H9 (cell line): ENCODE data around the gene SCRN2. TPM values are rescaled to one million over a fixed set of nuclear protein-coding genes. Genes with fewer than 3 reads are reported as not detected.

ENCODE experiments used
- DNase-seq: peaks from one replicate; pipeline ENCODE4 v3.0.0-alpha.2; 2017
- H2AFZ ChIP-seq: one replicate; pipeline ENCODE4 v1.6.1; 2013; ENCODE audit warnings: mild to moderate bottlenecking, low read length, control low read depth, moderate library complexity
- H2AK5ac ChIP-seq: 2 replicates; pipeline ENCODE4 v1.6.1; 2013; ENCODE audit warnings: low read length, control low read depth, mixed read lengths; ENCODE audit not compliant: insufficient read length
- H2BK120ac ChIP-seq: one replicate; pipeline ENCODE4 v1.6.1; 2013; ENCODE audit warnings: low read depth, mild to moderate bottlenecking, low read length, control low read depth, inconsistent platforms; ENCODE audit not compliant: poor library complexity, severe bottlenecking
- H2BK12ac ChIP-seq: 2 replicates; pipeline ENCODE4 v1.6.1; 2013; ENCODE audit warnings: low read length, control low read depth, mixed read lengths, low read depth; ENCODE audit not compliant: insufficient read length
- H2BK15ac ChIP-seq: 2 replicates; pipeline ENCODE4 v1.6.1; 2013; ENCODE audit warnings: low read depth, low read length, control low read depth
- H2BK20ac ChIP-seq: one replicate; pipeline ENCODE4 v1.6.1; 2013; ENCODE audit warnings: low read depth, mild to moderate bottlenecking, low read length, control low read depth, inconsistent platforms; ENCODE audit not compliant: poor library complexity, severe bottlenecking
- H2BK5ac ChIP-seq: 2 replicates; pipeline ENCODE4 v1.6.1; 2013; ENCODE audit warnings: low read length, control low read depth, mixed read lengths; ENCODE audit not compliant: insufficient read length
- H3K14ac ChIP-seq: 2 replicates; pipeline ENCODE4 v1.6.1; 2013; ENCODE audit warnings: low read length, control low read depth; ENCODE audit not compliant: insufficient read depth
- H3K18ac ChIP-seq: 2 replicates; pipeline ENCODE4 v1.6.1; 2013; ENCODE audit warnings: low read depth, mild to moderate bottlenecking, mixed read lengths, low read length, control low read depth; ENCODE audit not compliant: insufficient read length
- H3K23ac ChIP-seq: 2 replicates; pipeline ENCODE4 v1.6.1; 2013; ENCODE audit warnings: low read length, control low read depth, mixed read lengths, low read depth; ENCODE audit not compliant: insufficient read length
- H3K23me2 ChIP-seq: 2 replicates; pipeline ENCODE4 v1.6.1; 2013; ENCODE audit warnings: low read depth, mild to moderate bottlenecking, mixed read lengths, low read length, control low read depth; ENCODE audit not compliant: insufficient read length, poor library complexity, severe bottlenecking
- H3K27ac ChIP-seq: 2 replicates; pipeline ENCODE4 v1.5.1; 2013; ENCODE audit warnings: low read length, control low read depth, mixed read lengths, low read depth; ENCODE audit not compliant: insufficient read length
- H3K27me3 ChIP-seq: 2 replicates; pipeline ENCODE4 v1.6.1; 2013; ENCODE audit warnings: low read length, control low read depth, inconsistent platforms; ENCODE audit not compliant: insufficient read depth
- H3K4ac ChIP-seq: 2 replicates; pipeline ENCODE4 v1.6.1; 2013; ENCODE audit warnings: low read depth, mild to moderate bottlenecking, control low read depth, inconsistent platforms, low read length, moderate library complexity
- H3K4me1 ChIP-seq: 2 replicates; pipeline ENCODE4 v1.6.1; 2013; ENCODE audit warnings: low read length, control low read depth, inconsistent platforms; ENCODE audit not compliant: insufficient read depth
- H3K4me2 ChIP-seq: 2 replicates; pipeline ENCODE4 v1.6.1; 2013; ENCODE audit warnings: low read length, control low read depth, mixed read lengths; ENCODE audit not compliant: insufficient read length, insufficient read depth
- H3K56ac ChIP-seq: 2 replicates; pipeline ENCODE4 v1.6.1; 2013; ENCODE audit warnings: low read depth, mild to moderate bottlenecking, mixed read lengths, low read length, control low read depth; ENCODE audit not compliant: insufficient read length
- H3K79me1 ChIP-seq: 2 replicates; pipeline ENCODE4 v1.6.1; 2013; ENCODE audit warnings: low read depth, mild to moderate bottlenecking, moderate library complexity, low read length, control low read depth, inconsistent platforms; ENCODE audit not compliant: insufficient read depth, poor library complexity, severe bottlenecking
- H3K79me2 ChIP-seq: 2 replicates; pipeline ENCODE4 v1.6.1; 2013; ENCODE audit warnings: low read length, control low read depth, inconsistent platforms; ENCODE audit not compliant: insufficient read depth
- H3K9ac ChIP-seq: 2 replicates; pipeline ENCODE4 v1.6.1; 2013; ENCODE audit warnings: low read length, control low read depth, mixed read lengths; ENCODE audit not compliant: insufficient read length; ENCODE audit errors: extremely low read depth
- H3K9me3 ChIP-seq: one replicate; pipeline ENCODE4 v1.6.1; 2013; ENCODE audit warnings: low read depth, low read length, inconsistent platforms; ENCODE audit not compliant: control insufficient read depth
- H3T11ph ChIP-seq: one replicate; pipeline ENCODE4 v1.6.1; 2013; ENCODE audit warnings: mild to moderate bottlenecking, low read length, control low read depth, inconsistent platforms
- H4K20me1 ChIP-seq: one replicate; pipeline ENCODE4 v1.6.1; 2013; ENCODE audit not compliant: control insufficient read depth, insufficient read length, insufficient read depth
- H4K5ac ChIP-seq: 2 replicates; pipeline ENCODE4 v1.6.1; 2013; ENCODE audit warnings: low read depth, mild to moderate bottlenecking, mixed read lengths, low read length, control low read depth; ENCODE audit not compliant: insufficient read length
- H4K8ac ChIP-seq: replicated peaks from 2 replicates; pipeline ENCODE4 v1.6.1; 2013; ENCODE audit warnings: low read length, control low read depth, mixed read lengths, low read depth; ENCODE audit not compliant: insufficient read length
- H4K91ac ChIP-seq: 2 replicates; pipeline ENCODE4 v1.6.1; 2013; ENCODE audit warnings: low read depth, mild to moderate bottlenecking, moderate library complexity, mixed read lengths, low read length, control low read depth; ENCODE audit not compliant: insufficient read length
- H3K27ac Mint-ChIP-seq, 3 experiments: 2 replicates in 2 of 3; 3 replicates in 1 of 3; pipeline ENCODE4 v1.8.0; 2020 to 2021; ENCODE audit warnings: mixed read lengths in 3 of 3, mild to moderate bottlenecking in 1 of 3, moderate library complexity in 1 of 3
- H3K27me3 Mint-ChIP-seq: 2 replicates; pipeline ENCODE4 v1.8.0; 2021; ENCODE audit warnings: low read depth, mild to moderate bottlenecking, moderate library complexity, mixed read lengths
- H3K36me3 Mint-ChIP-seq, 3 experiments: 2 replicates in 2 of 3; 3 replicates in 1 of 3; pipeline ENCODE4 v1.8.0; 2020 to 2021; ENCODE audit warnings: low read depth in 3 of 3, mixed read lengths in 3 of 3; ENCODE audit not compliant: insufficient read depth in 1 of 3
- H3K4me1 Mint-ChIP-seq, 2 experiments: 2 replicates each; pipeline ENCODE4 v1.8.0; 2020; ENCODE audit warnings: mixed read lengths in 2 of 2
- H3K4me3 Mint-ChIP-seq, 2 experiments: 2 replicates in 1 of 2; 3 replicates in 1 of 2; pipeline ENCODE4 v1.8.0; 2020 to 2021; ENCODE audit warnings: mild to moderate bottlenecking in 2 of 2, mixed read lengths in 2 of 2, moderate library complexity in 1 of 2
- H3K9me3 Mint-ChIP-seq, 2 experiments: 2 replicates in 1 of 2; 3 replicates in 1 of 2; pipeline ENCODE4 v1.8.0; 2020; ENCODE audit warnings: mild to moderate bottlenecking in 2 of 2, mixed read lengths in 2 of 2, moderate library complexity in 1 of 2
- WGBS: extraction: QIAGEN DNeasy Blood & Tissue Kit; methylation state at CpG from one replicate; pipeline ENCODE4 v1.1.7; 2013; ENCODE audit warnings: missing lambda C conversion rate, low lambda C conversion rate, mixed read lengths; ENCODE audit not compliant: insufficient read length; ENCODE audit errors: extremely low coverage; 5-methylcytosine and 5-hydroxymethylcytosine counted together
- total RNA-seq: library from RNA; stranded (reverse); gene quantifications from 2 replicates; pipeline ENCODE4 v1.2.1, GENCODE V29; 2021
- TF ChIP-seq, protein P1 (sequence below): fragments of 200-600 bp; sonication (generic); conservative IDR thresholded peaks from 3 replicates; pipeline ENCODE4 v1.8.0; 2021; ENCODE audit warnings: antibody characterized with exemption, mild to moderate bottlenecking

The SCRN2 gene
- total RNA-seq, 1 experiment from 2014 or later: 34.0 TPM

DNA sequence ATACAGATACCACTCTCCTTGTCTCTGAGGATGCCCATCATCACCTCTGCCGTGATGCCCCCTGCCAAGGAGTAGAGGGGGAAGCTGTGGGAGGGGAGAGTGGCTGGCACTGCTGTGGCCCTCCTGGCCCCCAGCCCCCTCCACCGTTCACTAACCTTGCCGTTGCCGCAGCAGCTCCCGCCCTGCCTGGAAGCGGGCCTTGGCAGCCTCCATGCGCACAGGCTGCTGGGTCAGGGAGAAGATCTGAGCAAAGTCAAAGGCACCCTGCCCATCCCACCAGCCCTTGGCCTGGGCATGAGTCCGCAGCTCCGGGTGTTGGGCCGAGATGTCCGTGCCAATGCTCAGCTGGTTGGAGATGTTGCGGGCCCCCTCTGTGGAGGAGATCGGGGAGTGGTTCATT is 2.4 kb downstream of the SCRN2 start:
- Mint-ChIP-seq H3K27me3 (peaks cover 4% of the 10 kb centered on the region), H3K9me3 (no peaks in the 10 kb centered on the region; a peak in 1 of 5 replicates), H3K4me3 (no peak overlapping the region), H3K27ac (no peak overlapping the region), H3K36me3 (peaks cover 0 to 20% (median 13%) of the 10 kb centered on the region in 3 experiments; a peak in 6 of 7 replicates), H3K4me1 (peaks cover 17 to 23% of the 10 kb centered on the region in 2 experiments)
- no peak overlapping the region for H2BK120ac ChIP-seq
- DNase-seq: no peak
- no peak overlapping the region for H2AFZ ChIP-seq
- H3T11ph ChIP-seq: no peak overlapping the region
- no peak overlapping the region for H2BK15ac ChIP-seq
- H3K9ac ChIP-seq: no peak overlapping the region
- H2BK20ac ChIP-seq: no peak overlapping the region
- H2AK5ac ChIP-seq: no peak overlapping the region
- H3K27me3 ChIP-seq: no peaks in the 10 kb centered on the region
- no peak overlapping the region for H4K91ac ChIP-seq
- no peak overlapping the region for H3K56ac ChIP-seq
- no peak overlapping the region for H3K4me2 ChIP-seq
- H3K14ac ChIP-seq: no peak overlapping the region
- no peaks in the 10 kb centered on the region for H4K20me1 ChIP-seq
- TF ChIP-seq, protein P1, sequence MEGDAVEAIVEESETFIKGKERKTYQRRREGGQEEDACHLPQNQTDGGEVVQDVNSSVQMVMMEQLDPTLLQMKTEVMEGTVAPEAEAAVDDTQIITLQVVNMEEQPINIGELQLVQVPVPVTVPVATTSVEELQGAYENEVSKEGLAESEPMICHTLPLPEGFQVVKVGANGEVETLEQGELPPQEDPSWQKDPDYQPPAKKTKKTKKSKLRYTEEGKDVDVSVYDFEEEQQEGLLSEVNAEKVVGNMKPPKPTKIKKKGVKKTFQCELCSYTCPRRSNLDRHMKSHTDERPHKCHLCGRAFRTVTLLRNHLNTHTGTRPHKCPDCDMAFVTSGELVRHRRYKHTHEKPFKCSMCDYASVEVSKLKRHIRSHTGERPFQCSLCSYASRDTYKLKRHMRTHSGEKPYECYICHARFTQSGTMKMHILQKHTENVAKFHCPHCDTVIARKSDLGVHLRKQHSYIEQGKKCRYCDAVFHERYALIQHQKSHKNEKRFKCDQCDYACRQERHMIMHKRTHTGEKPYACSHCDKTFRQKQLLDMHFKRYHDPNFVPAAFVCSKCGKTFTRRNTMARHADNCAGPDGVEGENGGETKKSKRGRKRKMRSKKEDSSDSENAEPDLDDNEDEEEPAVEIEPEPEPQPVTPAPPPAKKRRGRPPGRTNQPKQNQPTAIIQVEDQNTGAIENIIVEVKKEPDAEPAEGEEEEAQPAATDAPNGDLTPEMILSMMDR: no peak
- H3K4me1 ChIP-seq: no peaks in the 10 kb centered on the region; the same call in 1 of the 2 replicates
- no peak overlapping the region for H3K23ac ChIP-seq
- WGBS: no CpG with 5 or more reads among the region's 13 CpGs
- H3K18ac ChIP-seq: no peak overlapping the region
- no peaks in the 10 kb centered on the region for H3K9me3 ChIP-seq
- no peak overlapping the region for H2BK5ac ChIP-seq
- no peak overlapping the region for H3K27ac ChIP-seq
- H4K8ac ChIP-seq: no peak overlapping the region
- H2BK12ac ChIP-seq: no peak overlapping the region
- no peaks in the 10 kb centered on the region; the same call in 1 of the 2 replicates for H3K79me2 ChIP-seq
- H3K4ac ChIP-seq: no peak overlapping the region
- H3K23me2 ChIP-seq: peaks cover 3% of the 10 kb centered on the region
- H3K79me1 ChIP-seq: no peaks in the 10 kb centered on the region
- no peak overlapping the region for H4K5ac ChIP-seq
